ENCODE data around the gene SNRNP70.

Gene SNRNP70

GRCh38 chr19:49148044-49148682, 62.9 kb downstream of the SNRNP70 start:
- no peak for DNase-seq (ENCODE audit: low spot score)

GRCh38 chr19:49148784-49149651, 63.8 kb downstream of the SNRNP70 start:
- DNase-seq (ENCODE audit: low spot score) = peak; percentile 77

- DNase-seq (ENCODE audit: low spot score) = peak; percentile 68
These were observed 64.4 kb downstream of the SNRNP70 start for GRCh38 chr19:49149652-49150105.

GRCh38 chr19:49150106-49150943, 65.1 kb downstream of the SNRNP70 start:
- DNase-seq (ENCODE audit: low spot score) = peak; percentile 71

GRCh38 chr19:49150944-49151243, 65.6 kb downstream of the SNRNP70 start:
- DNase-seq (ENCODE audit: low spot score) = no peak

- DNase-seq (ENCODE audit: low spot score) = no peak
These were observed 66.2 kb downstream of the SNRNP70 start for GRCh38 chr19:49151267-49152118.

GRCh38 chr19:49152119-49152550, 66.9 kb downstream of the SNRNP70 start:
- DNase-seq (ENCODE audit: low spot score) = no peak

- no peak for DNase-seq (ENCODE audit: low spot score)
These were observed 68.0 kb downstream of the SNRNP70 start for GRCh38 chr19:49153167-49153809.

GRCh38 chr19:49154279-49154678, 69.0 kb downstream of the SNRNP70 start:
- DNase-seq (ENCODE audit: low spot score) = no peak

GRCh38 chr19:49155005-49155819, 70.0 kb downstream of the SNRNP70 start, which contains the start of gene HRC:
TSS of gene HRC (minus strand) at chr19:49155396. CDS start at chr19:49155237, 159 bp downstream.
- DNase-seq (ENCODE audit: low spot score) = no peak

- DNase-seq (ENCODE audit: low spot score) = no peak
These were observed 70.6 kb downstream of the SNRNP70 start for GRCh38 chr19:49155820-49156346.

GRCh38 chr19:49157445-49158224, 72.4 kb downstream of the SNRNP70 start, which contains the start of gene TRPM4:
TSS of gene TRPM4 (plus strand) at chr19:49157792. CDS start at chr19:49157867, 75 bp downstream.
- peak; percentile 60 for DNase-seq (ENCODE audit: low spot score)

Data from putamen (tissue), 1 donor.